Stimulated activated naive CD4-positive, alpha-beta T cell treated with Interleukin-2 at 50 U/mL for 16 hours (primary cell): ENCODE results near the gene PRKCE.

ENCODE experiments used
- DNase-seq: peaks from one replicate; lab custom pipeline; 2025; lab: John Stamatoyannopoulos, UW

Gene PRKCE

GRCh38 chr2:46118656-46119371 lies 467.3 kb downstream of the PRKCE start:
- DNase-seq = no peak

DNA sequence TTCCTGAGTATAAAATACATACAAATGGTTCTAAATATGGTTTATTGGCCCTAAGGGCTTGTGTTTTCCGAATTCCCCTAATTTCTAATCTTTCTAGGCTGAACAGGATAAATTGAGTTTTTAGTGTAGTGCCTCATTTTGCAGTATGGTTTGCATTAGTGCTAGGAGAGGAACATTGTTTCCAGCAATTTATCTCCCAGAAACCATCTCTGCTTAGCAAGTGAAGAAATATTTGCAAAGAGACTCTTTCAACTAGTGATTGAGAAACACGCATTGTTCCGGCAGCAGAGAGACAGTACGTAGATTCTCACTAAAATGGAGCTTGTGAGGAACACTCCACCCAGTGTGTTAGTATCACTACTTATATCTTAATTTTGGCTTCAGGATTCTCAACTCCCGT lies 468.0 kb downstream of the PRKCE start:
- no peak for DNase-seq

DNA sequence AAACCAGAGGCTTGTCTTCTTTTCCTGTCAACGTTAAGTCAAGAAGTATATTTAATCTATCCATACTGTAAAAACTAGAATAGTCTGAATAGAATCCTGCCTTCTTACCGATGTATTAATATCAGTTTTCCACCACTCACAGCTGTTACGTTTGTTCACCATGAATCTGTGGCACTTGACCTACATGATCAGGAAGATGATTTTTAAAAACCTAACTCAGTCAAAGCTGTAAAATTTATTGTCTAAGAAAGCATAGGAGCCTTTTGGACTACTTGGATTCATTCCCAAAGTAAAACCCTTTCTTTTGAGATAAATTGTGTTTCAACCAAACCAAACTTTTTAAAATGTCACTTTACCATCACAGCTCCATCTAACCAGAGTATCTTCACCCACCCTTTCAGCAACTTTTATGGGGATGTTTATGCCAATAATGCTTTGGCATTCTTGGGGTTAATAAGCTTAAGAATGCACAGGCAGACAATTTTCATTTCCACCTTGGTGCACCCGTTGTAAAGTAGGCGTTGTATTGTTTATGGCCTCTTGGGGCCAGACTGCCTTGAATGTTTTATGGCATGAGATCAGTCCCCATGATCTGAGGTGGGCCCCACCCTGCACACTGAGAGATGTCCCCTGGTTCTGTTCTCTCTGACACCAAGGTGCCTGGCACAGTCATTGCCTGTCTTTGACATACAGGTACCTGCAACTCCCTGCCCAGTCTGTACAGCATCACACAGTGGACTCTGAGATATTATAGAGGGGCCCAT lies 469.5 kb downstream of the PRKCE start:
- no peak for DNase-seq

- DNase-seq = no peak
These were observed 471.0 kb downstream of the PRKCE start for GRCh38 chr2:46122318-46122976.

DNA sequence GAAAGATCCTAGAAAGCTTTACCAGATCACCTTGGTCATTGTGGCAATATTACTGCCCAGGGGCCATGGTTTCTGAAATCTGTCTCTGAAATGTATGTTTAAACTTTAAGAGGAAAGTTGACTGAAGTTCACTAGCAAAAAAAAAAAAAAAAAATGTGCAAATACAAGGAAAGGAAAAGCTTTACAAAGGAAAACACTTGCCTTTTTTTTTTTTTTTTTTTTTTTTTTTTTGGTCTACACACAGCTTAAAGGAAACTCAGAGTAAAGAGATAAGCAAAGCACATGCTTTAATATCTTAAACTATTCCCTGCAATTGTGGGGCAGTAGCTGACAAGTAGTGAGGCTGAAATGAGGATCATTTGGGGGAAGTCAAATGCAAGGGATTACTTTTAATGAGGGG lies 471.5 kb downstream of the PRKCE start:
- no peak for DNase-seq

DNA sequence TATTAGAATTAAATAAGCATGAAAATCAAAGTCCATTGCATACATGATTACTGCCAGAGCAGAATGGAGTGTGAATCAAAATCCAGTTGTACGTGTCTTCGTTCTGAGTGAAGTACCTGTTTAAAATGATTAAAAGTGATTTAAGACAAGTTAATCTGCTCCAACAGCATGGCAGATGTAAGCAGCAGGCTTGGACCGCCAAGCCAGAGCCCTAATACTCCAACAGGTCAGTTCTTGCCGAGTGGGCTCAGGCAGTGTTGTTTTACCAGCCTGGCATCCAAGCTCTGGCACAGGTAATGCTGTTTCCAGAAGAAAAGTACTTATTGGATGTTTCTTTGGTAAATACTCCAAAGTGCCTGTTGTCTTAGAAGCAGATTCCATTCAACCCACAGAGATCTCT lies 474.3 kb downstream of the PRKCE start:
- DNase-seq = no peak

- no peak for DNase-seq
These were observed 475.1 kb downstream of the PRKCE start for GRCh38 chr2:46126571-46126970.

- DNase-seq = no peak
These were observed 475.7 kb downstream of the PRKCE start for GRCh38 chr2:46127176-46127575.

- DNase-seq = no peak
These were observed 479.0 kb downstream of the PRKCE start for GRCh38 chr2:46130511-46130910.

DNA sequence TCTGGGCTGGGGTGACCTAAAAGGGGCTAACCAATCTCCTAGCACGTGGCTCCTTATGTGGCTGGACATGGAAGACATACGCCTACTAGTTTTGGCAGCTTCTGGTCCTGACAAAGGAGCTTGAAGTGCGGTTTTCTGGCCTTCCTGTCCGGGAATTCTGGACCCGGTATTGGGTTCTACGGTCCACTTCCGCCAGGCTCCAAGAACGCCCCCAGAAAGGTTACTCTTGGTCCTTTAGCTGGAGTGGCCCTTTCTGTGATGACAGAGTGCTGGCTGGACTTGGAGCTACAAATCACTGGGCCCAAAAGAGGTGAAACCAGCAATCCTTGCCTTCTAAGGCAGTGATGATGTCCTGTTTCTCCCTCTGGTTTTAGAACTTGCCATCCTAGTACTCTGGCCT lies 481.5 kb downstream of the PRKCE start:
- no peak for DNase-seq

DNA sequence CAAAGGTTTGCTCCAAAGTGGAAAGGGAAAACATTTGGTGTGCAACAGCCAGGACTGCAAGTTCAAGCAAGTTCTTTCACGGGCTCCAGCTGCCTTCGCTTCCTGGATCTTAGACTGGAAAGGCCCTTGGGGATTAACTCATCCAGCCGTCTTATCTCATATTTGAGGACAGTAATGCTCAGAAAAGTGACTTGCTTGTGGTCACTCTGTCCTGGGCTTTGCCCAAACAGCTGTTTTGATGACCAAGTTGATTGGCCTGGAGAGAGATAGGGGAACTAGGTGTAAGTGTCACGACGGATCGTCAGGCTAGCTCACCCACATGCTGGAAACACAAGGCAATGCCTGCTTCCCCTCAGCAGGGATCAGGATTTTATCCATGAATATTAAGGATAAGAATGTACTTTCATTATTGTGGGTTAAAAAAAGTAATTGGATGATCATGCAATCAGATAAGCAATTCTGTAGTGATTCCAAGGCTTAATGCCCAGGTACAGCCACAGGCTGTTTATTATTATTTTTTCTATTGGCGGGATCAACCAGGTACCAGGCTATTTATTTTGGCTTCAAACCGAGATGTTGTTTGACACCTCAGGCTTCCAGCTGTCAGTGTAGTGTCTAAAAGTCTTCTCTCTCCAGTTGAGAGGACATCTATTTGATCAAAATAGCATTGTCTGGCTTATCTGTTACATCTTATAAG lies 483.2 kb downstream of the PRKCE start:
- no peak for DNase-seq

DNA sequence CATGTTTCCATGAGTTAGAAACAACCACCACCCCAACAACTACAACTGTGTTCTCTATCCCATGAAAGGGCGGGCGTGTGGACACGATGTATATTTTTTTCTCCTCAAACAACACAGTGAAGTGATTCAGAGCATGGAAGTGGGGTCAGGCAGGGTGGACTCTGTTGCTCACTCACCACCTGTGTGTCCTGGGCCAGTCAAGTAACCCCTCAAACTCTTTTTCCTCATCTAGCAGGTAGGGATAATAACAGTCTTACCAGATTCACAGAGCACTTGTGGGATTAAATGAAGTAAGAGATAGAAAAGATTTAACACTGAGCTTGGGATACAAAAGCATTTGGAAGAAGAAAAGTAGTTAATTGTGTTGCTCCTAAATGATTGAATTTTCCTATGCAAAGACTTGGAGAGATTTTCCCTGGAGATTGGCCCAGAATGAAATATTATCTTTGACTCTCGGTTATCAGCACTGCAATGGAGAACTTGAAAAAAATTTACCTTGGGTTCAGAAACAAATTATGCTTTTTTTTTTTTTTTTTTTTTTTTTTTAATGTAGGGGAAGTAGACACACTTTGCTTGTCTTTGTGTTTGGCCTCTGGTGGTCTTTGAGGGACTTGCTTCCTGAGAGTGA lies 483.9 kb downstream of the PRKCE start:
- DNase-seq = no peak

DNA sequence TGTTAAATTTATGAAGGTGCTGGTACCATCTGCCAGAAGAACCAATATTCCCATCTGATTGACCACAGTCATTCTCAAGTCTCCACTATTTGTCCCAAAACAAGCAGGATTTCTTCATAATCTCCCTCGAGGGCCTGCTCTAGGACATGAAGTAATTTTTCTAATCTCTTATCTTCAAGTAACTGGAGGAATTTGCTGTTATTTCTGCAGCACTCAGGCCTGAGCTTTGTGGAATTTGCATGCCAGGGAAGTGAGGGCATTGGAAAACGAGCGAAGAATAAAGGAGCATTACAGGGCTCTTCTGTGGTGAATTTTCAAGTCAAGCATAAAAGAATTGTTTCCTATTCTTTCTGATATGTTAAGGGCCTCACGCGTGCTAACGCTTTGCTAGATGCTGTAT lies 484.5 kb downstream of the PRKCE start:
- DNase-seq = no peak

DNA sequence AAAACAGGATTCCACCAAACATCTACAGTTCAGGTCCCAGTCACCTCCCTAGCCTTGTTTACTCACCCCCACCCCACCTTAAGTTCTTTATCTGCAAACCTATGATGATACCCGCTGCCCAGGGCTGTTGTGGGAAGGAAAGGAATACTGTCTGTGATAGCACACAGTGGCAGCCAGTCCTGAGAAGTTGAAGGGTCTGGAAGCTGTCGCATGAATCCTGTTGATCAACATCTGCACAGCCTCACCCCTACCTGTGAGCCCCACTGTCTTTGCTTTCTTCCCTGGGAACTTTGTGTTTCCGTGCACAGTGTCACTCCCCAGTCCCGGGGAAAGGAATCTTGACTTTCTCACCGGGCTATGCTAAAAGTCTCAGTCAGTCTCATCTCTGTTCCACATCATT lies 485.0 kb downstream of the PRKCE start:
- no peak for DNase-seq

GRCh38 chr2:46136953-46137352 lies 485.5 kb downstream of the PRKCE start:
- DNase-seq = no peak

DNA sequence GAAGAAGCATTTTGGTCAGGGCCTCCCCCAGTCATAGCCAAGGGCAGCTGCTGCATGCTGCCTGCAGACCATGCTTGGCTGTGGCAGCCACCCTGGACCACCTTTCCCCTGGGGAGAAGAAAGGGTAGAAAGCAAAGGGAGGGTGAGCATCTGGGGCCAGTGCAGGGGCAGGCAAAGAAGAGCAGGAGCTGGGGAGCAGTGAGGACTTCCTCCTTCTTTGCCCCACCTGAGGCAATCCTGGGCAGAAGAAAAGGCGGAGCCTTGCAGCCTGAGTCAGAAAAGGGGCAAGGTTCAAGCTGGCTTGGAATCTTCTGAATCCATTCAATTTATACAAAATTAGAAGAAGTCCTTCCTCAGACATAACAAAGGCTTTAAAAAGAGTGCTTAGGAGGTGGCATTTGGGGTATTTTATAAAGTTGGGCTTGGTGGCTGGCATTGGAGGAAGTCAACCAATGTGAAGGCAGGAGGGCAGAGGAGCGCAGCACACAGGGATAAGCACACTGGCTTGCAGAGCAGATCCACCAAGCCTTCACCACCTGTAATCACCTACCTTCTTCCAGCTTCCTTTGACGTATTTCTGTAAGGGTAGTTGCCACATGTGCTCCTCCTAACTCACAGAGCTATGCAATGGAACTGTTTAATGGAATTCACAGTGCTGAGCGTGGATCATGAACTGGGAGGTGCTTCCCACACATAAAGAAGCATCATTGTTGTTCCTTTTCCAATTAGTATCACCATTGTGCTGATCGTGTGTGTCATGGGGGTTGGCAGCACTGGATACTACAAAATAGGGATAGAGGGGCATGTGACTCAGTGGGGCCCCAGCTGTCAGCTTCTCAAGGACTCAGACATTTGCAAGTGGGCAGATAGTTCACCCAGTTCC lies 491.3 kb downstream of the PRKCE start:
- no peak for DNase-seq

- DNase-seq = no peak
These were observed 492.1 kb downstream of the PRKCE start for GRCh38 chr2:46143429-46144132.

GRCh38 chr2:46144133-46144800 lies 492.8 kb downstream of the PRKCE start:
- DNase-seq = no peak

- DNase-seq = no peak
These were observed 493.5 kb downstream of the PRKCE start for GRCh38 chr2:46145017-46145416.

GRCh38 chr2:46145840-46146239 lies 494.4 kb downstream of the PRKCE start:
- no peak for DNase-seq
